ENCODE data around the gene MRAS.

Gene MRAS

DNA sequence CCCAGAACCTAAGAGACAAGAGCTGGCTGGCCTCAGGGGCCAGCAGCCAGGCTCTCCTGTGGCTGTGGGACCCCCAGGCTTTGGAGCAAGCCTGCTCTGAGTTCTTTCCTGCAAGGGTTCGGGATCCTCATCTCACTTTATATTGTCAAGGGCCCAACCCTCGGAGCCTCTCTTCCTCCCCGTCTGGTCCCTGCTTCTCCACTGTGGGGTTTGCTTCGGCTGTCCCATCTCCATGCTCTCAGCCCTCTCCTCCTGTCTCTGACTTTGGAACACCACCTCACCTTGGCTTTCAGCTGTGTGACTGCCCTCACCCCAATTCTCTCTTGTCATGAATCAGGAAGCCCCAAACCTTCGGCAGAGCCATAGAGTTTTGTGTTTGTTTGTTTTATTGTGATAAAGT, 30.0 kb downstream of the MRAS start:
- DNase-seq (ENCODE audit: extremely low read depth, insufficient read length): no peak
- no peak overlapping the region for H3K4me3 ChIP-seq (replicated peaks; ENCODE audit: low read depth, low read length)
- H3K27me3 ChIP-seq (replicated peaks; ENCODE audit: control insufficient read depth, insufficient read depth, low read length): no peaks in the 10 kb centered on the region; the same call in 1 of the 2 replicates
- TF ChIP-seq, protein P1, sequence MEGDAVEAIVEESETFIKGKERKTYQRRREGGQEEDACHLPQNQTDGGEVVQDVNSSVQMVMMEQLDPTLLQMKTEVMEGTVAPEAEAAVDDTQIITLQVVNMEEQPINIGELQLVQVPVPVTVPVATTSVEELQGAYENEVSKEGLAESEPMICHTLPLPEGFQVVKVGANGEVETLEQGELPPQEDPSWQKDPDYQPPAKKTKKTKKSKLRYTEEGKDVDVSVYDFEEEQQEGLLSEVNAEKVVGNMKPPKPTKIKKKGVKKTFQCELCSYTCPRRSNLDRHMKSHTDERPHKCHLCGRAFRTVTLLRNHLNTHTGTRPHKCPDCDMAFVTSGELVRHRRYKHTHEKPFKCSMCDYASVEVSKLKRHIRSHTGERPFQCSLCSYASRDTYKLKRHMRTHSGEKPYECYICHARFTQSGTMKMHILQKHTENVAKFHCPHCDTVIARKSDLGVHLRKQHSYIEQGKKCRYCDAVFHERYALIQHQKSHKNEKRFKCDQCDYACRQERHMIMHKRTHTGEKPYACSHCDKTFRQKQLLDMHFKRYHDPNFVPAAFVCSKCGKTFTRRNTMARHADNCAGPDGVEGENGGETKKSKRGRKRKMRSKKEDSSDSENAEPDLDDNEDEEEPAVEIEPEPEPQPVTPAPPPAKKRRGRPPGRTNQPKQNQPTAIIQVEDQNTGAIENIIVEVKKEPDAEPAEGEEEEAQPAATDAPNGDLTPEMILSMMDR (IDR thresholded peaks at IDR 0.05; ENCODE audit: insufficient read depth, low read length, poor library complexity, severe bottlenecking): no peak
- H3K36me3 ChIP-seq (ENCODE audit: control insufficient read depth, insufficient read depth, low read length): no peaks in the 10 kb centered on the region

DNA sequence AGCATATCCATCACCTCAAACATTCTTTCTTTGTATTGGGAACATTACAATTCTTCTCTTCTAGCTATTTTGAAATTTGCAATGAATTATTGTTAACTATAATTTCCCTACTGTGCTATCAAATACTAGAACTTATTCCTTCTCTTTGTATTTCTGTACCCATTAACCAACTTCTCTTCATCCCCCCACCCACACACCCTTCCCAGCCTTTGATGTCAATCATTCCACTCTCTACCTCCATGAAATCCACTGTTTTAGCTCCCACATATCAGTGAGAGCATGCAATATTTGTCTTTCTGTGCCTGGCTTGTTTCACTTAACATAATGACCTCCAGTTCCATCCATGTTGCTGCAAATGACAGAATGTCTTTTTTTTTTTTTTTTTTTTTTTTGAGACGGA, 30.6 kb downstream of the MRAS start:
- TF ChIP-seq, protein P1 (IDR thresholded peaks at IDR 0.05; ENCODE audit: insufficient read depth, low read length, poor library complexity, severe bottlenecking): no peak
- Histone ChIP-seq H3K4me3 (replicated peaks; ENCODE audit: low read depth, low read length) (no peak overlapping the region), H3K27me3 (replicated peaks; ENCODE audit: control insufficient read depth, insufficient read depth, low read length) (no peaks in the 10 kb centered on the region; the same call in 1 of the 2 replicates), H3K36me3 (ENCODE audit: control insufficient read depth, insufficient read depth, low read length) (no peaks in the 10 kb centered on the region)
- DNase-seq (ENCODE audit: extremely low read depth, insufficient read length): no peak

DNA sequence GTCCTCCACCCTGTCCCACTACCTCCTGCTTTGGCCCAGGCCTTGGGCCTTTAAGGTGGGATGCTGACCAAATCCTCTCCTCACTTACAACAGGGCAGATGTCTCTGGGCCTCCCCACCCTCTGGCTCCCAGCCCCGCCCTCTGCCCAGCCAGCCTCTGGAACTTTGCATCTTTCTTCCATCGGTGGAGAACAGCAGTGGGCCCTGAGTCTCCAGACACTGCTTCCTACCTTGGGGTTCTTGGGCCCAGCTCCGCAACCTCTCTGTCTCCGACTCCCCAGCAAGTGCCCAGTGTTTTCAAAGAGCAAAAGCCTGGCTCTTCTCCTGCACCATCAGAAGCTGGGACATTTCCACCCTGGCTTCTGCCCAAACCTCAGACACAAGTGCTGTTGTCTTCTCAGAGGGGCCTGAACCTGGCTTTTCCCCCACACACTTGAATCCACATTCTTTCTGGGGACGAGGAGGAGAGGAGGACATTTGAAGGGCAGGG, 33.1 kb downstream of the MRAS start:
- DNase-seq (ENCODE audit: extremely low read depth, insufficient read length): no peak
- TF ChIP-seq, protein P1 (IDR thresholded peaks at IDR 0.05; ENCODE audit: insufficient read depth, low read length, poor library complexity, severe bottlenecking): no peak
- H3K4me3 ChIP-seq (replicated peaks; ENCODE audit: low read depth, low read length): no peak overlapping the region
- H3K36me3 ChIP-seq (ENCODE audit: control insufficient read depth, insufficient read depth, low read length): no peaks in the 10 kb centered on the region
- no peaks in the 10 kb centered on the region; the same call in 1 of the 2 replicates for H3K27me3 ChIP-seq (replicated peaks; ENCODE audit: control insufficient read depth, insufficient read depth, low read length)

DNA sequence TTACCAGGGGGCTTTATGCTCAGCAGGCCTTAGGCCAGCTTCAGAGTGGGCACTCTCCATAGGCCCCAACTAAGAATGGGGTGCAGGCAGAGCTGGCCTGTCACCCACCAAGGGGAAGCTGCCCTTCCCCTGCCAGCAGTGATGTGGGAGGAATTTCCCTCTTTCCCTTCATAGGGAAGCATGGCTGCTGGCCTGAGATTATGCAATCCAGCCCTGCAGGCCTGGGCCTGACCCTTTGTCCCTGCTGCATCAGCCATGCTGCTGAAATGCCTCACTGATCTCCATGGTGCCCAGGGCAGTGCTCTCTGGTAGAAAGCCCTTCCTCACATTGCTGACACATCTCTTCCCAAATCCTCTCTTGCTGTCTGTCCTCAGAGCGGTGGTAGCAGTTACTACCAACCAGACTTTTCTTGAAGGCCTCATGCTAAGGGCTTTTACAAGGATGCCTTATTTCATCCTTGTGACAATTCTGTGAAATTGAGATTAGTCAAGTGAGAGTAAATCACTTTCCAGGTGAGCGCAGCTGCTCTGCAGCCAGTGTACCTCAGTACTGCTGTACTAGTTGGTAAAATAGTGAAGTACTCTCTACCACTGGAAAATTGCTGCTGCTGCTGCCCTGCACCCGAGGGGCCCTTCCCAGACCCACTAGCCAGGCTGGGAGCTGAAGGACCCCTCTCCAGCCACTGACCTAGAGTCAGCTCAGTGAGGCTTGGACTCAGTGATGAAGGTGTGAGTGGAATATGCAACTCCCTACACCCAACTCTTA, 33.8 kb downstream of the MRAS start:
- Histone ChIP-seq H3K27me3 (replicated peaks; ENCODE audit: control insufficient read depth, insufficient read depth, low read length) (no peaks in the 10 kb centered on the region; the same call in 1 of the 2 replicates), H3K36me3 (ENCODE audit: control insufficient read depth, insufficient read depth, low read length) (no peaks in the 10 kb centered on the region)
- DNase-seq (ENCODE audit: extremely low read depth, insufficient read length): no peak

DNA sequence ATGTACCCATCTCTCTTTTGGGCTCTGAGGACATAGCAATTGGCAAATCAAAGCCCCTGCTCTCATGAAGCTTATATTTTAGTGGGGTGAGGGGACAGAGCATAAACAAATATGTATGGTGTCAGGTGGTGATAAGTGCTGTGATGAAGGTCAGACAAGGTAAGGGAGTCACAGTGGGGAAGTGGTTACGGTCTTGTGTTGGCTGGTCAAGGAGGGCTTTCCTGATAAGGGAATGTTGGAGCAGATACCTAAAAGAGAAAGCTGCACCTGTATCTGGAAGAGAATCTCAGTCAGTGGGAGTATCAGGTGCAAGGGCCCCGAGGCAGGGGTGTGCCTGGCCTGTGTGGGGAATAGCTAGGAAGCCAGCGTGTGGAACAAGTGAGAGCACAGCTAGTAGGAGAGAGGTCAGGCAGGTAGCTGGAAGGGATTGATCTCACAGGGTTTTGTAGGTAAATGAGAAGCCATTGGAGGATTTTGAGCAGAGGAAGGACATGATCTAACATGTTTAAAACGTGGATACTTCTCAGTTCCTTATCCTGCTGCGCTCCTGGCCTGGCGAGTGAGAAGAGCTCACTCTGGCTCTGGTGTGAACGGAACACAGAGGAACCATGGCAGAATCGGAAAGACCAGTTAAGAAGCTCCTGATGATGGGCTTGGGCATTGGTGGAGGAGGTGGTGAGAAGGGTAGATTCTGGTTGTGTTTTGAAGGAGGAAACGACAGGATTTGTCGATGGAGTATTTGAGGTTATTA, 35.5 kb downstream of the MRAS start:
- no peaks in the 10 kb centered on the region for H3K36me3 ChIP-seq (ENCODE audit: control insufficient read depth, insufficient read depth, low read length)
- no peak overlapping the region for H3K4me3 ChIP-seq (replicated peaks; ENCODE audit: low read depth, low read length)
- H3K27me3 ChIP-seq (replicated peaks; ENCODE audit: control insufficient read depth, insufficient read depth, low read length): no peaks in the 10 kb centered on the region
- no peak for DNase-seq (ENCODE audit: extremely low read depth, insufficient read length)
- TF ChIP-seq, protein P1 (IDR thresholded peaks at IDR 0.05; ENCODE audit: insufficient read depth, low read length, poor library complexity, severe bottlenecking): no peak

More for the DNA sequence above, 33.8 kb downstream of the MRAS start:
- no peak overlapping the region for H3K4me3 ChIP-seq (replicated peaks; ENCODE audit: low read depth, low read length)
- TF ChIP-seq, protein P1 (IDR thresholded peaks at IDR 0.05; ENCODE audit: insufficient read depth, low read length, poor library complexity, severe bottlenecking): no peak

All from GM06990 (cell line).